Neural cell (in vitro differentiated cells): Measurements from ENCODE around the gene MARCHF4. TPM values are rescaled to one million over a fixed set of nuclear protein-coding genes. Genes with fewer than 3 reads are reported as not detected.

Source experiments
- H2AFZ ChIP-seq: fragments of 200-600, 300-800 bp; sonication (generic), shearing (Covaris generic); 2 replicates; pipeline ENCODE4 v1.6.0; 2014; ENCODE audit warnings: low read depth, mild to moderate bottlenecking, antibody characterized with exemption, low read length, moderate library complexity
- H3F3A ChIP-seq: fragments of 200-600 bp; shearing (Covaris generic); 2 replicates; pipeline ENCODE4 v1.6.1; 2016; ENCODE audit warnings: mild to moderate bottlenecking, moderate library complexity, mixed read lengths, antibody characterized with exemption, low read length; ENCODE audit not compliant: insufficient read depth, poor library complexity, severe bottlenecking
- H3K27ac ChIP-seq: fragments of 200-600, 300-800 bp; sonication (generic), shearing (Covaris generic); 2 replicates; pipeline ENCODE4 v1.5.1; 2014; ENCODE audit warnings: mild to moderate bottlenecking, low read length, moderate library complexity
- H3K27me3 ChIP-seq: fragments of 300-800, 200-600 bp; sonication (generic), shearing (Covaris generic); 2 replicates; pipeline ENCODE4 v1.6.0; 2014; ENCODE audit warnings: mild to moderate bottlenecking, low read depth, low read length, moderate library complexity; ENCODE audit not compliant: insufficient read depth
- H3K36me3 ChIP-seq: fragments of 300-800, 200-600 bp; sonication (generic), shearing (Covaris generic); 2 replicates; pipeline ENCODE4 v1.5.1; 2014; ENCODE audit warnings: mild to moderate bottlenecking, antibody characterized with exemption, low read length, moderate library complexity; ENCODE audit not compliant: insufficient read depth
- H3K4me2 ChIP-seq: fragments of 300-800, 200-600 bp; sonication (generic), shearing (Covaris generic); 2 replicates; pipeline ENCODE4 v1.6.0; 2014; ENCODE audit warnings: mild to moderate bottlenecking, low read length
- H3K4me3 ChIP-seq: fragments of 300-800, 200-600 bp; sonication (generic), shearing (Covaris generic); 2 replicates; pipeline ENCODE4 v1.5.1; 2014; ENCODE audit warnings: mild to moderate bottlenecking, low read length, moderate library complexity
- H3K79me2 ChIP-seq: fragments of 200-600 bp; shearing (Covaris generic); replicated peaks from 2 replicates; pipeline ENCODE4 v1.6.0; 2014; ENCODE audit warnings: mild to moderate bottlenecking, low read length, moderate library complexity; ENCODE audit not compliant: insufficient read depth
- H3K9ac ChIP-seq: fragments of 300-800, 200-600 bp; sonication (generic), shearing (Covaris generic); 2 replicates; pipeline ENCODE4 v1.6.1; 2016; ENCODE audit warnings: mild to moderate bottlenecking, low read length, mixed read lengths
- H3K9me2 ChIP-seq: fragments of 200-600 bp; shearing (Covaris generic); 2 replicates; pipeline ENCODE4 v1.6.1; 2016; ENCODE audit warnings: mild to moderate bottlenecking, low read length, mixed read lengths; ENCODE audit not compliant: insufficient read depth
- H3K9me3 ChIP-seq: fragments of 200-600, 300-800 bp; sonication (generic), shearing (Covaris generic); 2 replicates; pipeline ENCODE4 v1.6.1; 2016; ENCODE audit warnings: mild to moderate bottlenecking, mixed run types, low read length, moderate library complexity, mixed read lengths
- H4K20me1 ChIP-seq: fragments of 200-600 bp; shearing (Covaris generic); 2 replicates; pipeline ENCODE4 v1.6.1; 2016; ENCODE audit warnings: mild to moderate bottlenecking, mixed run types; ENCODE audit not compliant: insufficient read depth
- EP300 ChIP-seq: fragments of 450-650 bp; conservative IDR thresholded peaks from 2 replicates; pipeline ENCODE4 v1.6.1; 2014; ENCODE audit warnings: antibody characterized with exemption, mild to moderate bottlenecking, moderate library complexity; ENCODE audit not compliant: poor library complexity, severe bottlenecking
- EZH2 ChIP-seq: fragments of 200-600, 300-800 bp; shearing (Covaris generic), sonication (generic); IDR thresholded peaks from 2 replicates; pipeline ENCODE4 v1.6.1; 2014; ENCODE audit warnings: antibody characterized with exemption, low read length, borderline replicate concordance, mild to moderate bottlenecking; ENCODE audit not compliant: insufficient read depth, poor library complexity, severe bottlenecking
- MXI1 ChIP-seq: fragments of 450-650 bp; conservative IDR thresholded peaks from 2 replicates; pipeline ENCODE4 v1.6.1; 2014; ENCODE audit warnings: antibody characterized with exemption, mild to moderate bottlenecking; ENCODE audit not compliant: poor library complexity, severe bottlenecking
- POLR2AphosphoS5 ChIP-seq: IDR thresholded peaks from 2 replicates; pipeline ENCODE4 v1.6.1; 2012
- RAD21 ChIP-seq: fragments of 450-650 bp; conservative IDR thresholded peaks from 2 replicates; pipeline ENCODE4 v1.6.1; 2014; ENCODE audit warnings: antibody characterized with exemption, mild to moderate bottlenecking, moderate library complexity
- REST ChIP-seq: IDR thresholded peaks from 2 replicates; pipeline ENCODE4 v1.6.1; 2012; ENCODE audit warnings: borderline replicate concordance
- SMC3 ChIP-seq: fragments of 450-650 bp; conservative IDR thresholded peaks from 2 replicates; pipeline ENCODE4 v1.6.1; 2014; ENCODE audit warnings: antibody characterized with exemption, mild to moderate bottlenecking, moderate library complexity; ENCODE audit not compliant: poor library complexity
- TAF1 ChIP-seq: IDR thresholded peaks from 2 replicates; pipeline ENCODE4 v1.6.1; 2012; ENCODE audit warnings: low read depth
- polyA plus RNA-seq: library from polyadenylated mRNA; depleted of rRNA; stranded (reverse); fragments of >200 nt; gene quantifications from 2 replicates; pipeline ENCODE4 v1.2.3, GENCODE V29; 2014
- TF ChIP-seq, protein P1 (sequence below): fragments of 450-650 bp; IDR thresholded peaks from 2 replicates; pipeline ENCODE4 v1.5.1; 2014; ENCODE audit warnings: antibody characterized with exemption, mild to moderate bottlenecking, moderate library complexity; ENCODE audit not compliant: poor library complexity, severe bottlenecking

The MARCHF4 gene
- polyA plus RNA-seq, 1 donor from 2014 or later: 10.1 TPM

DNA sequence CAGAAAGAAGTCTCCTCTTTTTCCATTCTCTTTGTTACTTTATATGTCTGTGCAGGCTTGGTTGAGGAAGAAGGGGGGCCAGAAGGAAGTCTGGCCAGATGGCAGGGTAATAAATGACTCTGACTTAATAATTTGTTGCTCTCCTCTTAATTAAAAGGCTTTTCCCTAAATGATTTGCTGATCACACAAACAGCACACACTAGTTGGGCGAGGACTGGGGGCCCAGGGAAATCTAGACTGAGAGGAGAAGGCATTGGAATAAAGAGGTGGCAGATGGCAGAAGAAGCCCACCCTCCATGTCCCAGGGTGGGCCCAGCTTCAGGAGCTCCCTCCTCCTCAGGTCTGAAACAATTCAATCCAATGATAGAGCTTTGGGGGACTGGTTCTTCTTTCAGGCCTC lies 27.3 kb upstream of the MARCHF4 start:
- Histone ChIP-seq H3K9me2 (no peaks in the 10 kb centered on the region), H3F3A (no peaks in the 10 kb centered on the region), H2AFZ (no peak overlapping the region), H3K9me3 (peaks cover 5% of the 10 kb centered on the region), H3K27ac (no peak overlapping the region), H3K36me3 (no peaks in the 10 kb centered on the region), H3K9ac (no peak overlapping the region), H3K79me2 (no peaks in the 10 kb centered on the region), H3K4me2 (no peak overlapping the region), H3K4me3 (no peak overlapping the region), H4K20me1 (no peaks in the 10 kb centered on the region), H3K27me3 (no peaks in the 10 kb centered on the region)
- no peak for TF ChIP-seq EZH2

GRCh38 chr2:216394881-216395280 lies 22.6 kb upstream of the MARCHF4 start:
- Histone ChIP-seq H3K9ac (no peak overlapping the region), H3K4me3 (no peak overlapping the region), H3K27me3 (no peaks in the 10 kb centered on the region), H3K27ac (no peak overlapping the region), H3K9me2 (no peaks in the 10 kb centered on the region), H3K79me2 (no peaks in the 10 kb centered on the region), H3F3A (no peaks in the 10 kb centered on the region), H2AFZ (no peak overlapping the region), H3K9me3 (no peaks in the 10 kb centered on the region), H3K36me3 (no peaks in the 10 kb centered on the region), H4K20me1 (no peaks in the 10 kb centered on the region), H3K4me2 (no peak overlapping the region)
- TF ChIP-seq EP300 (no peak), RAD21 (no peak), MXI1 (no peak), EZH2 (no peak), TAF1 (no peak), SMC3 (no peak), REST (no peak), POLR2AphosphoS5 (no peak)
- TF ChIP-seq, protein P1, sequence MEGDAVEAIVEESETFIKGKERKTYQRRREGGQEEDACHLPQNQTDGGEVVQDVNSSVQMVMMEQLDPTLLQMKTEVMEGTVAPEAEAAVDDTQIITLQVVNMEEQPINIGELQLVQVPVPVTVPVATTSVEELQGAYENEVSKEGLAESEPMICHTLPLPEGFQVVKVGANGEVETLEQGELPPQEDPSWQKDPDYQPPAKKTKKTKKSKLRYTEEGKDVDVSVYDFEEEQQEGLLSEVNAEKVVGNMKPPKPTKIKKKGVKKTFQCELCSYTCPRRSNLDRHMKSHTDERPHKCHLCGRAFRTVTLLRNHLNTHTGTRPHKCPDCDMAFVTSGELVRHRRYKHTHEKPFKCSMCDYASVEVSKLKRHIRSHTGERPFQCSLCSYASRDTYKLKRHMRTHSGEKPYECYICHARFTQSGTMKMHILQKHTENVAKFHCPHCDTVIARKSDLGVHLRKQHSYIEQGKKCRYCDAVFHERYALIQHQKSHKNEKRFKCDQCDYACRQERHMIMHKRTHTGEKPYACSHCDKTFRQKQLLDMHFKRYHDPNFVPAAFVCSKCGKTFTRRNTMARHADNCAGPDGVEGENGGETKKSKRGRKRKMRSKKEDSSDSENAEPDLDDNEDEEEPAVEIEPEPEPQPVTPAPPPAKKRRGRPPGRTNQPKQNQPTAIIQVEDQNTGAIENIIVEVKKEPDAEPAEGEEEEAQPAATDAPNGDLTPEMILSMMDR: no peak
